Measurements from ENCODE around the gene SIAH2.

DNA sequence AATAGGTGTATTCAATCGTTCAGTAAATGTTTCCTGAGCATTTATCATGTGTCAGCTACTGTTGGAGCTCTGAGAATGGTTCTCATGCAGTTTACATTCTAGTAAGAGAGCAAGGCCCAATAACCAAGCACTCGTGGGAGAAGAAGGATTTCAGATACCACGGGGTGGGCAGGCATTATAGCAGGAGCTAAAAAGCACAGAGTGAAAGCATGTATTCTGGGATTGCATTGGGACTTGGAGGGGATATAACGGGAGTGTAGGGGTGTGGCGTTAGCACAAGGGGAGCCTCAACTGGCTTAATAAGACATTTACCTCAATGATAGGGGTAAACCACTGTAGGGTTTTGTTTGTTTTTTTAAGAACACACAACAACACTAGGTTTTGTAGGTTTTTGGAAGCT is 1.6 kb upstream of the SIAH2 start:
- no peak for TF ChIP-seq POLR2A (IDR thresholded peaks at IDR 0.05; ENCODE audit: low read length)
- no peak for TF ChIP-seq GATA1 (IDR thresholded peaks at IDR 0.05; ENCODE audit: low read depth, low read length)
